Spleen (tissue), 11 donors: Measurements from ENCODE around the gene PRR33. TPM values are rescaled to one million over a fixed set of nuclear protein-coding genes. Genes with fewer than 3 reads are reported as not detected.

Experiments used
- DNase-seq: peaks from one replicate; pipeline ENCODE4 v3.0.0-alpha.2; 2020
- H3K27ac ChIP-seq, 8 donors: fragments of 200-600 bp; sonication (generic) in 7 of 8; 1 replicate in 4 of 8; 2 replicates in 4 of 8; pipeline versions ENCODE4 v1.5.0 to v1.8.0; 2016 to 2021; ENCODE audit warnings: inconsistent platforms in 4 of 8, mild to moderate bottlenecking in 4 of 8, moderate library complexity in 1 of 8
- H3K27me3 ChIP-seq, 7 donors: fragments of 200-600 bp; sonication (generic) in 6 of 7; replicated peaks in 1 of 7; 1 replicate in 4 of 7; 2 replicates in 3 of 7; pipeline versions ENCODE4 v1.5.0 to v1.8.0; 2016 to 2021; ENCODE audit warnings: inconsistent platforms in 3 of 7, mild to moderate bottlenecking in 1 of 7
- H3K36me3 ChIP-seq, 6 donors: fragments of 200-600 bp; sonication (generic) in 5 of 6; 1 replicate in 4 of 6; 2 replicates in 2 of 6; pipeline versions ENCODE4 v1.5.0 to v1.8.0; 2016 to 2021; ENCODE audit warnings: inconsistent platforms in 2 of 6
- H3K4me1 ChIP-seq, 6 donors: fragments of 200-600 bp; sonication (generic) in 5 of 6; 1 replicate in 3 of 6; 2 replicates in 3 of 6; pipeline versions ENCODE4 v1.5.0 to v1.8.0; 2016 to 2021; ENCODE audit warnings: inconsistent platforms in 3 of 6
- H3K4me3 ChIP-seq, 8 donors: fragments of 200-600 bp; sonication (generic) in 7 of 8; 1 replicate in 4 of 8; 2 replicates in 4 of 8; pipeline versions ENCODE4 v1.5.0 to v1.8.0; 2016 to 2021; ENCODE audit warnings: inconsistent platforms in 4 of 8, mild to moderate bottlenecking in 4 of 8, moderate library complexity in 2 of 8
- H3K9me3 ChIP-seq, 8 donors: fragments of 200-600 bp; sonication (generic) in 7 of 8; 1 replicate in 4 of 8; 2 replicates in 4 of 8; pipeline versions ENCODE4 v1.5.0 to v1.8.0; 2016 to 2021; ENCODE audit warnings: inconsistent platforms in 4 of 8
- POLR2A ChIP-seq, 3 donors: fragments of 450-650 bp; IDR thresholded peaks; one replicate each; pipeline ENCODE4 v1.5.1; 2017; ENCODE audit warnings: antibody characterized with exemption in 3 of 3, mild to moderate bottlenecking in 1 of 3
- POLR2AphosphoS5 ChIP-seq, 3 donors: sonication (generic); formaldehyde crosslinking; IDR thresholded peaks; one replicate each; pipeline ENCODE4 v1.5.1; 2017; ENCODE audit warnings: antibody characterized with exemption in 3 of 3
- WGBS, 5 donors: extraction: QIAGEN DNeasy Blood & Tissue Kit in 3 of 5; methylation state at CpG; one replicate each; pipeline versions ENCODE4 v1.1.5 to v1.1.7; 2013 to 2018; 5-methylcytosine and 5-hydroxymethylcytosine counted together
- intact Hi-C: fragments of 100-400 bp; cut with DNase I; formaldehyde crosslinking; loops from one replicate; pipeline ENCODE4 v1.15.0; 2023; ENCODE audit warnings: low total_unique reads
- polyA plus RNA-seq, 3 donors: library from polyadenylated mRNA; stranded (reverse); fragments of 200-250 nt; gene quantifications; one replicate each; pipeline ENCODE4 v1.2.1, GENCODE V29; 2013
- total RNA-seq, 7 donors: library from RNA; depleted of rRNA in 3 of 7; stranded (reverse); fragments of >200 nt in 3 of 7; fragmentation: NEBNext Ultra II Directional in 4 of 7; extraction: Animal tissue kit (Norgen Biotek cat#: 25700) in 4 of 7; gene quantifications; one replicate each; pipeline versions ENCODE4 v1.1.0 to v1.2.1, GENCODE V29; 2016 to 2021
- TF ChIP-seq, protein P1 (sequence below), 11 experiments: fragments of 200-600 bp in 7 of 11; fragments of 450-650 bp in 4 of 11; sonication (generic) in 4 of 11; IDR thresholded peaks in 8 of 11; conservative IDR thresholded peaks in 3 of 11; 1 replicate in 7 of 11; 2 replicates in 4 of 11; pipeline versions ENCODE4 v1.4.0 to v1.8.0; 2016 to 2021; ENCODE audit warnings: antibody characterized with exemption in 11 of 11, inconsistent platforms in 4 of 11, mild to moderate bottlenecking in 1 of 11
- donor health status: healthy with polysubstance abuse.
- donor health status: DM: no; HTN: no; CAD: no; lungs with moderate emphysema.
- donor health status: DM: no; HTN: no; CAD: no.
- donor health status: Bipolar disorder and iron deficiency.
- donor health status: healthy.
- donor health status: DM: no; HTN: no; CAD: no.
- donor health status: DM: yes; HTN: yes; CAD: no.

The PRR33 gene
- total and polyA plus RNA-seq, 10 donors = 0.03 to 0.64 (median 0.20) TPM; not detected in 7

DNA sequence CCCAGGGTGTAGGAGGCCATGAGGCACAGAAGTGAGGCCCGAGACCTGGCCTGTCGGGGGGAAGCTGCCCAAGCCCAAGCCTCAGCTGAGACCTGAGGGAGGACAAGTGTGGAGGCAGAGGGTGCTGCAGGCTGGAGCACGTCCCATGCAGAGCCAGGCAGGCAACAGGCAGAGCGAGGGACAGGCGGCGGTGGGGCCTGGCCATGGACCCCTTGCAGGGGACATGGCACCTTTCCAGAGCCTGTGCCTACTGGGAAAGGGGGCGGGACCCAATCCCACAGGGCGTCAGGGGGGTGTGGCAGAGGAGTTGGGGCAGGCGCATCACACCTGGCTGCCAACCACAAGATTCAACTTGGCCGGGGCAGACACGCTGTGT, 48.6 kb downstream of the PRR33 start:
- Histone ChIP-seq H3K27me3 (no peaks in the 10 kb centered on the region), H3K9me3 (no peaks in the 10 kb centered on the region), H3K4me1 (peaks cover 44 to 100% (median 91%) of the 10 kb centered on the region in 6 donors), H3K4me3 (peak overlapping the region in 1 of 8 donors; percentile 55), H3K36me3 (no peaks in the 10 kb centered on the region), H3K27ac (peak overlapping the region; percentile 66 to 94 (median 88))
- intact Hi-C loops = no loop called here
- TF ChIP-seq POLR2A (IDR thresholded peaks at IDR 0.05) (no peak), POLR2AphosphoS5 (IDR thresholded peaks at IDR 0.05) (no peak)
- TF ChIP-seq, protein P1, sequence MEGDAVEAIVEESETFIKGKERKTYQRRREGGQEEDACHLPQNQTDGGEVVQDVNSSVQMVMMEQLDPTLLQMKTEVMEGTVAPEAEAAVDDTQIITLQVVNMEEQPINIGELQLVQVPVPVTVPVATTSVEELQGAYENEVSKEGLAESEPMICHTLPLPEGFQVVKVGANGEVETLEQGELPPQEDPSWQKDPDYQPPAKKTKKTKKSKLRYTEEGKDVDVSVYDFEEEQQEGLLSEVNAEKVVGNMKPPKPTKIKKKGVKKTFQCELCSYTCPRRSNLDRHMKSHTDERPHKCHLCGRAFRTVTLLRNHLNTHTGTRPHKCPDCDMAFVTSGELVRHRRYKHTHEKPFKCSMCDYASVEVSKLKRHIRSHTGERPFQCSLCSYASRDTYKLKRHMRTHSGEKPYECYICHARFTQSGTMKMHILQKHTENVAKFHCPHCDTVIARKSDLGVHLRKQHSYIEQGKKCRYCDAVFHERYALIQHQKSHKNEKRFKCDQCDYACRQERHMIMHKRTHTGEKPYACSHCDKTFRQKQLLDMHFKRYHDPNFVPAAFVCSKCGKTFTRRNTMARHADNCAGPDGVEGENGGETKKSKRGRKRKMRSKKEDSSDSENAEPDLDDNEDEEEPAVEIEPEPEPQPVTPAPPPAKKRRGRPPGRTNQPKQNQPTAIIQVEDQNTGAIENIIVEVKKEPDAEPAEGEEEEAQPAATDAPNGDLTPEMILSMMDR (IDR thresholded peaks at IDR 0.05 in 8 of 11, conservative IDR thresholded peaks at IDR 0.05 in 3 of 11) = no peak
- 64 to 74% (median 70%) methylated on average over 10 to 11 of the region's 11 CpGs for whole genome bisulfite sequencing, 5 donors
- peak; percentile 83 for DNase-seq

DNA sequence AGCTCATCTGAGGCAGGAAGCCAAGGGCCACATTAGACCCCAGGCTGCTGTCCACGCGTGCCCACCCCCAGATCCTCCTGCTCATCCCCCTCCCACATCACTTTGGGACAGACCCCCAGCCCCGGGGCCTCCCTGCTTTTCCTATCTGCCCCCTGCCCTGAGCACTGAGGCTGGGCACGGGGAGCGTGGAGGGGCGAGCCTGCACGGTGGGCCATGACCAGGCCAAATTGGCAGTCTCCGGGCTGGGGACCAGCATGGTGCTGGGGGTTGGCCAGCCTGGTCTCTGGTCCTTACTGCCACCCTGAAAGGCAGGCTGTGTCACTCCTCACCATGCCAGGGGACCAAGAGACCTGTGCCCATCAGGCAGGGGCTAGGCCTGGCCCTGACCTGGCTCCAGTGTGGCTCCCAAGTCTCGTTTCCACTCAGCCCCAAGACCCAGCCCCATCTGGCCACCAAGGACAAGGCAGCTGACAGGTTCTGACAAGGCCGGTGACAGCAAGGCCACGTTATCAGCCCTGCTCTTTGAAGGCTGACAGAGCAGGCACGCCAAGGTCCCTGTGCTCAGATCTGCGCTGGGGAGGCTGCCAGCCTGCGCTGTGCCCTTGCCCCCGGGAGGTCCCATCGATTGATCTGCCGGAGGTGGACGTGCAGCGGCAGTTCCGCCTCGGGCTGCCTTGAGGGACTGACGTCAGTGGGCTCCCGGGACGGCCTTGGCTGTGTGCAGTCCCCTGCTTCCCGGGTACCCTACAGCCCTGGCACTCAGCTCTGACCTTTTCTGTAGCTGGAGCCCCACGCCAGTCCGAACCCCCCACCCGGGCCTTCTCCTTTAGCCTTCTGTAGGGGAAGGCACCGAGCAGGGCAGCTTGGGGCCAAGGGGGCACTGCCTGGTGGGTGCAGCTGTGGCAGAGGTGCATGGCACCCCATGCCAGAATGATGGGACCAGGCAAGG, 49.3 kb downstream of the PRR33 start:
- peak; percentile 88 to 94 (median 92) for TF ChIP-seq POLR2AphosphoS5 (IDR thresholded peaks at IDR 0.05)
- TF ChIP-seq, protein P1 (IDR thresholded peaks at IDR 0.05 in 8 of 11, conservative IDR thresholded peaks at IDR 0.05 in 3 of 11) = peak in 1 of 11 experiments; percentile 5
- no peak for TF ChIP-seq POLR2A (IDR thresholded peaks at IDR 0.05)
- Histone ChIP-seq H3K4me3 (no peak overlapping the region), H3K27me3 (no peaks in the 10 kb centered on the region), H3K9me3 (no peaks in the 10 kb centered on the region), H3K27ac (peak overlapping the region; percentile 66 to 94 (median 88)), H3K36me3 (no peaks in the 10 kb centered on the region), H3K4me1 (peaks cover 50 to 100% (median 94%) of the 10 kb centered on the region in 6 donors)
- intact Hi-C loops = no loop called here
- DNase-seq = peak; percentile 91
- 76 to 80% (median 77%) methylated on average over 12 to 29 of the region's 29 CpGs for WGBS, 5 donors

DNA sequence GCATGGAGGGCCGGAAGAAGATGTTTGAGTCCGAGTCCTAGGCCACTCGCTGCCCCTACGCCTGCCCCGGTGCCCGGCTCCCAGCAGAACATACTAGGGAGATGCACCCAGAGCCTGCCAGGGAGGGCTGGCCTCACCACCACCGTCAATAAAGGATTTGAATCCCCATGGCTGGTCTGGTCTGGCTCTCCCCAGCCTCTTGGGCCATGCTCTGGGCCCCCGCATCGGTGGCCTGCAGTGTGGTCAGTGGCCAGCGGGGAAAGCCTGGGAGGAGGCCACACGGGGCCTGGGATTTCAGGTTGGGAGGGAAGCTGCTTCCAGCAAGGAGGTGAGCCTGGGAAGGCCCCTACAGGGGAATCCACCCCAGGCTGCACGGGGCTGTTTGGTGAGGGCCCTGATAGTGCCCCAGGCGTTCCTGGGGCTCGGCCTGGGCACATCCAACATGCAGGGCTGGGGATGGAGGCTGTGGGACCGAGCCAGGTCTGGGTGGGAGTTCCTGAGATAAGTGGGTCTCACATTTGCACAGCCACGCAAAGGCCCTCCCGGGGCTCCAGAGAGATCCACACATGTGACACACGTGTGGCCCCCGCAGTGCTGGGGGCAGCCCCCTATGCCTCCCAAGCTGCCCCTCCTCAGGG, 50.1 kb downstream of the PRR33 start:
- TF ChIP-seq, protein P1 (IDR thresholded peaks at IDR 0.05 in 8 of 11, conservative IDR thresholded peaks at IDR 0.05 in 3 of 11) = no peak
- TF ChIP-seq POLR2A (IDR thresholded peaks at IDR 0.05) = no peak
- no peak for TF ChIP-seq POLR2AphosphoS5 (IDR thresholded peaks at IDR 0.05)
- WGBS, 5 donors = 87 to 93% (median 90%) methylated on average over 15 to 19 of the region's 19 CpGs
- Histone ChIP-seq H3K36me3 (no peaks in the 10 kb centered on the region), H3K27me3 (no peaks in the 10 kb centered on the region), H3K9me3 (no peaks in the 10 kb centered on the region), H3K4me3 (no peak overlapping the region), H3K27ac (peak overlapping the region; percentile 66 to 94 (median 88)), H3K4me1 (peaks cover 51 to 97% (median 95%) of the 10 kb centered on the region in 6 donors)
- intact Hi-C loops = no loop called here
- DNase-seq = peak; percentile 78
